GM19240 (cell line): Measurements from ENCODE around the gene HINT3.
"Not testable (repeated sequence)": the region's sequence is repeated elsewhere in the genome, so short reads cannot be mapped to it uniquely, and the experiment has no call there.

Experiments
- DNase-seq: peaks from one replicate; pipeline ENCODE4 v3.0.0; 2011; ENCODE audit warnings: low spot score; ENCODE audit not compliant: insufficient read length

HINT3 gene

DNA sequence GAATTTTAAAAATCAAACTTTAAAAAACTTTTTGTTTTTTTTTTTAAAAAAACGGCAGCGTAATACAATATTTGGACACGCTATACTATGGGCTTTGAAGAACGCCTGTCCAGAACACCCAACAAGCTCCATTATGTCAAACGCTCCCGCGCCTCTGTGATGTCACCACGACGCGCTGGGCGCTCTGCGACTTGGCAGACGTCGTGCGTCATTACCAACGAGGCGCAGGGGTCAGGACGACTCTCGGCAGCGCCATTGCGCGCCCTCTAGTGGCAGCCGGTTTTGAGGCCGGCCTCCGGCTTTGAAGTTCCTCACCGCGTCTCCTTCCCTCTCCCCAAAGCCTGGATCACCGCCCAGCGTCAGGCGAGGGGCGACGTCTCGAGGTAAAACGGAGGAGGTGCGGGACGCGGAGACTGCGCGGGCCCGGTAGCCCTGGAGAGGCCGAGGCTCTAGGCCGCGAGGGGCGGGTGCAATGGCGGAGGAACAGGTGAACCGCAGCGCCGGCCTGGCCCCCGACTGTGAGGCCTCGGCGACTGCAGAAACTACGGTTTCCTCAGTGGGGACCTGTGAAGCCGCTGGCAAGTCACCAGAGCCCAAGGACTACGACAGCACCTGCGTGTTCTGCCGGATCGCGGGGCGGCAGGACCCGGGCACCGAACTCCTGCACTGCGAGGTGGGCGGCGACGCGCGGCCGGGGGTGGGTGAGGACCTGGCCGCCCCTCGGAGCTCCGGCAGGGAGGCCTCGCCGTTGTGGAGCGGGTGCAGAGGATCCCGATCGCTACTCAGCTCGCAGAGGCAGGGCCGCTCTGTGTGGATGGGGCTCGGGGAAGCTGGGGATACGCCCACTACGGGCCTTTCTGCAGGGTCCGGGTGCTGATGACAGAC, at the start of gene HINT3:
Gene HINT3, plus strand, starts transcription at position 265 of the 885 bp plus-strand sequence. Its CDS starts 208 bp downstream, at position 473.
- peak; percentile 88 for DNase-seq

- peak; percentile 28 for DNase-seq
Measured at GRCh38 chr6:125910527-125910926, 46.0 kb upstream of the HINT3 start.

GRCh38 chr6:125911051-125911451, 45.5 kb upstream of the HINT3 start:
- not testable (repeated sequence) for DNase-seq

GRCh38 chr6:125912430-125912829, 44.1 kb upstream of the HINT3 start:
- not testable (repeated sequence) for DNase-seq

GRCh38 chr6:125913145-125913544, 43.4 kb upstream of the HINT3 start:
- DNase-seq = no peak

GRCh38 chr6:125913864-125914351, 42.7 kb upstream of the HINT3 start:
- no peak for DNase-seq

DNA sequence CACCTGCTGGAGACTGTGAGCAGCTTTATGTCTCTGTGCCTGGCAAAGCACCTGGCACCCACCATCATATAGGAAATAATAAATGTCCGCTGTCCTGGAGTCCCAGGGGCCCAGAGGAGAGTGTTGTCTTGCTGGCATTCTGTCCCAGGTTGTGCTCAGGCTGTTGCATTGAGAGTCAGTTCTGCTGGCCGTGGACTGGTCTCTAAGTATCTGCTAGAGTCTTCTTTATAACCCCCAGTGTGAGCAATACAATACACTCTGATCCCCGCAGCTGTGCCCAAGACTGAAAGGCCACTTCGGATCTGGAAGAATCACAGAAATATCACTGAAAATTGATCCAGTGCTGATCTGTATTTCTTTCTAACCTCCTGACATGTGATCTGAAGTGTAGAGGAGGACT, 38.3 kb upstream of the HINT3 start:
- no peak for DNase-seq

GRCh38 chr6:125918681-125919566, 37.6 kb upstream of the HINT3 start:
- DNase-seq = peak; percentile 33

DNA sequence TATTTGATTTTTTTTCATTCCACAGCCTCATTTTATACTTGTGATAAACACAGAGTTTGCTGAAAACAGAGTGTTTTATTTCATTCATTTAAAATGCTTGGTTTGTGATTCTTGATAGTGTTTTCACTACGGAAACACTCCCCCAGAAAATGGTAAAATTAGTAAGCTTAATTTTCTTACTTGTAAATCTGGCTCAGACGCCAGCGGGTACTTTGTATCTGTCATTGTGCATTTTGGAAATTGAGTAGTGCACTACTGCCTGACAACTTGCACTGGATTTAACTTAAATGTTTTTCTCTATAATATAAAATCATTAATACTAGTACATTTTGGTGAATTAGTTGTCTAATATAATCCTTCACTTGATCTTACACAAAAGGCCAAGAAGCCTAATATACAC, 37.0 kb upstream of the HINT3 start:
- no peak for DNase-seq

GRCh38 chr6:125922322-125922860, 34.2 kb upstream of the HINT3 start:
- DNase-seq = no peak

- no peak for DNase-seq
Measured at GRCh38 chr6:125923366-125923877, 33.1 kb upstream of the HINT3 start.

DNA sequence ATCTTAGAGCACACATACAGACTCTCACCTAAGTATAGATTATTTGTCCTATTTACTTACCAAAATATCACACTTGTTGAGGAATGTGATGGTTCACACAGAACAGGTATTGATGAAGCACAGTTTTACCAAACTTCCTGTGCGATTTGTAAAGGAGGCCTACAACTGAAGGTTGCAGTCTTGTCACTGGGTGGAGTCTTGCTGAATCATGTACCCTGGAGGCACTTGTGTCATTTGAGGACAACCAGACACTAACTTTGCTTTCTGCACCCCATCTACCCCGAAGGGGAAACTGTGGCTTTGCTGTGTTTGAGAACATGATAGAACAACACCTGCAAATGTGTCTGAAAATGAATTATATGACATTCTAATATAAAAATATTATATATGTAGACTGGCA, 32.4 kb upstream of the HINT3 start:
- no peak for DNase-seq

DNA sequence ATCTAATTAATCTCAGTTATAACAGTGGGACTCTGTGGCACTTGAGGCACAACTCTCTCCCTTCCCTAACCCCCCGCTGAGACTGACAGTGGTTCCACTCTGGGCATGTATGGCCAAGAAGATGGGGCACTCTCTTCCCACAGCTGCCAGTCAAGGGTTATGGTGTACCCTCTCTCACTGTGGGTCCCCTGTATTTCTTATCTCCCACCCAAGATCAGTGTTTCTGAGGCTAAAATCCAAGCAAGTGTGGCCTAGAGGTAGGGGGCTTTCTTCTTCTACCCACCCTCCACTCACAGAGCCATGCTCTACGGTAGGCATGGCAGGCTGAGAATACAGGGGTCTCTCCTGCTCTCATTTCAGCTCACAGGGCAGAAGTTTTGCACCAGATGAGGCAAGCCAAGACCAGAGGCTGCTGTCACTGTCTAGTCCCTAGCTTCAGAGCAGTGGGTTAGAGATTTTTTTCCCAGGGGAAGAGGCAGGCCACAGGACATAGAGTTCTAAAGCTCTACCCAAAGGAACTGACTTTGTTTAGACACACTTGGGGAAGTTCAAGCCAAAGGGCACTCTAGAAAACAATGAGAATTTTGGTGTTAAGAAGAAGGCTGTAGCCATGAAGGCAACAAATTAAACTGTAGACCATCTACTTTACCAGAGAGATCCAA, 31.7 kb upstream of the HINT3 start:
- no peak for DNase-seq

DNA sequence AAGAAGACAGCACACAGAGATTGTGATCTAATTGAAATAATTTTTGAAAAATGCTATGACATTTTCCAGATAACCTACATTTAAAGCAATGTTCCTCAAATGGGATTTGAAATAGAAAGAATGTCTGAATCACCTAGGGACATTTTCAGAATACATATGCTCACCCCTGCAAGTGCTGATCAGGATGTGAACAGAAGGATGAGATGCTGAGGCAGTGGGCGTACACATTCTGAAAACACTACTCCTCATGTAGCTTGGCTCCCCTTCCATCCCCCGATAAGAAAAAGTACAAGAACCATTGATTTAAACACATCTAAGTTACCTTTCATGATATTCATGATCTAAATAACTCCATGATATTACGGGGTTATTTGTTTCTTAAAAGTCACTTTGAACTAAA, 29.9 kb upstream of the HINT3 start:
- no peak for DNase-seq

GRCh38 chr6:125927761-125928160, 28.8 kb upstream of the HINT3 start:
- no peak for DNase-seq

- DNase-seq = no peak
Measured at GRCh38 chr6:125930765-125931418, 25.7 kb upstream of the HINT3 start.

DNA sequence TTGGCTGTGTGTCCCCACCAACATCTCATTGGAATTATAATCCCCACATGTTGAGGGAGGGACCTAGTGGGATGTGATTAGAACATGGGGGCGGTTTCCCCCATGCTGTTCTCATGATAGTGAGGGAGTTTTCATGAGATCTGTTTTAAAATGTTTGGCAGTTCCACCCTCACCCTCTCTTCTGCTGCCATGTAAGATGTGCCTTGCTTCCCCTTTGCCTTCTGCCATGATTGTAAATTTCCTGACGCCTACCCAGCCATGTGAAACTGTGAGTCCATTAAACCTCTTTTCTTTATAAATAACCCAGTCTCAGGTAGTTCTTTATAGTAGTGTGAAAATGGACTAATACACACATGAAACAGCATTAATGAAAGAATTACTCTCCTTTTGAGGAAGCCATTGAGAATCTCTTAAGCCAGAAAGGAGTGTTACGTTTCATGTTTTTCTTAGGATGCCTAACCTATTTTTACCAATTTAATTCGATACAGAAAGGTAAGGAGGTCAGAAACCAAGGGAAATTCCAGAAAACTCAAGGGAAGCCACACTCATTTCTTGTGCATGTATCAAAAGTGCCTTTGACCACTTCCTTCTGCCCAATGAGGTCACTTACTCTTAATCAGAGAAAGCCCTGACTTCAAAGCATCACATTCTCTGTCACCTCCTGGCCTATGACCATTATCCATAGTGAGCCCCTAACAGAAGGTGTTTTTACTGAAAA, 24.7 kb upstream of the HINT3 start:
- DNase-seq = no peak

DNA sequence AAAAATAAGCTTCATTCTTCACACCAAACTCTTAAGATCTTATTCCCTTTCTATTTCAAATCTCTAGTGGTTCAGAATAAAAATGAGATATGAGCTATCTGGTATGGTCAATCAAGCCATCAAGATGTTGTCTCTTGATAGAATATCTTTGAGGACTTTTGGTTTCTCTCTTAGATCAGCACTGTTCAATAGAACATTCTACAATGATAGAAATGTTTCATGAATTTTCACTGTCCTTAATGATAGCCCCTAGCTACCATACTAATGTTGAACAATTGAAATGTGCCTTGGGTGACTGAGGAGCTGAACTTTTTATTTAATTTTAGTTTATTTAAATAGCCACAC, 24.1 kb upstream of the HINT3 start:
- no peak for DNase-seq

DNA sequence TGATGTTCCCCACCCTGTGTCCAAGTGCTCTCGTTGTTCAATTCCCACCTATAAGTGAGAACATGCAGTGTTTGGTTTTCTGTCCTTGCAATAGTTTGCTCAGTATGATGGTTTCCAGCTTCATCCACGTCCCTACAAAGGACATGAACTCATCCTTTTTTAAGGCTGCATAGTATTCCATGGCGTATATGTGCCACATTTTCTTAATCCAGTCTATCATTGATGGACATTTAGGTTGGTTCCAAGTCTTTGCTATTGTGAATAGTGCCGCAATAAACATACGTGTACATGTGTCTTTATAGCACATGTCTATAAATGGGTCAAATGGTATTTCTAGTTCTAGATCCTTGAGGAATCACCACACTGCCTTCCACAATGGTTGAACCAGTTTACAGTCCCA, 21.1 kb upstream of the HINT3 start:
- DNase-seq = not testable (repeated sequence)

DNA sequence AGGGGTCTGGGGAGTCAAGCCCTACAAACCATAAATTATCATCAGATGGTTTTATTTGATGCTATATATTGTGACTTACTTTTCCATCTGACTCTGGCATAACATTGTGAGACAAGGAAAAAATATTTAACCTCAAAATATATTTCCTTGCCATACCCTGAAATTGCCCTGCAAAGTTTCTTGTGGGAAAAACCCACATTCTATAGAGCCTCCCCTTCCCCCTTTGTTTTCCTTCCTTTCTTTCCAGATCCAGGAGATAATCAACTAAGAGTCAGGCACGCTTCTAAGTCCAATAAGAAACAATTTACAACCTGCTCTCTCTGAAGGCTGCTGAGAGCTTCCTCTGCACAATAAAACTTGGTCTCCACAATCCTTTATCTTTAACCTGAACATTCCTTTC, 17.5 kb upstream of the HINT3 start:
- no peak for DNase-seq
